PC-3 (cell line): ENCODE measurements around the gene NTN3.

Source experiments
- EZH2 ChIP-seq: fragments of 300-600 bp; sonication (generic); IDR thresholded peaks from one replicate; pipeline ENCODE4 v1.6.1; 2017; ENCODE audit warnings: antibody characterized with exemption, mild to moderate bottlenecking, low read length; ENCODE audit not compliant: unreplicated experiment
- TF ChIP-seq, protein P1 (sequence below): fragments of 300-600 bp; sonication (generic); conservative IDR thresholded peaks from 2 replicates; pipeline ENCODE4 v1.5.1; 2017; ENCODE audit warnings: antibody characterized with exemption, low read depth, mild to moderate bottlenecking, low read length

DNA sequence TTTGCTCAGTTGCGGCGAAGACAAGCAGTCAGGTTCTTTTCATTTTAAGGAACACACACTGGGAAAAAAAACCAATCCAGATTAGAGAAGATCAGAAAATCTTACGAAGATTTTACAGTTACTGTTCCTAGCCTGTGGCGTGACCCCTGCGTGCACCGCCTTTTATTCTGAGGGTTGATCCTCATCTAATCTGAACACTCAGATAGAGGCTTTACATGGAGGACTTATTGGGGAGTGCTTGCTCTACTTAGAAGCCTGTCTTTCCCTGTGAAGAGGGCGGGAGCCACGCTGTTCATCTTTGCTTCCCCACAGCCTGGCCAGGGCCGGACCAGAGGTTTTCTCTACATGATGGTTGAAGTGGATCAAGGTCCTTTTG lies 5.2 kb downstream of the NTN3 start:
- TF ChIP-seq, protein P1, sequence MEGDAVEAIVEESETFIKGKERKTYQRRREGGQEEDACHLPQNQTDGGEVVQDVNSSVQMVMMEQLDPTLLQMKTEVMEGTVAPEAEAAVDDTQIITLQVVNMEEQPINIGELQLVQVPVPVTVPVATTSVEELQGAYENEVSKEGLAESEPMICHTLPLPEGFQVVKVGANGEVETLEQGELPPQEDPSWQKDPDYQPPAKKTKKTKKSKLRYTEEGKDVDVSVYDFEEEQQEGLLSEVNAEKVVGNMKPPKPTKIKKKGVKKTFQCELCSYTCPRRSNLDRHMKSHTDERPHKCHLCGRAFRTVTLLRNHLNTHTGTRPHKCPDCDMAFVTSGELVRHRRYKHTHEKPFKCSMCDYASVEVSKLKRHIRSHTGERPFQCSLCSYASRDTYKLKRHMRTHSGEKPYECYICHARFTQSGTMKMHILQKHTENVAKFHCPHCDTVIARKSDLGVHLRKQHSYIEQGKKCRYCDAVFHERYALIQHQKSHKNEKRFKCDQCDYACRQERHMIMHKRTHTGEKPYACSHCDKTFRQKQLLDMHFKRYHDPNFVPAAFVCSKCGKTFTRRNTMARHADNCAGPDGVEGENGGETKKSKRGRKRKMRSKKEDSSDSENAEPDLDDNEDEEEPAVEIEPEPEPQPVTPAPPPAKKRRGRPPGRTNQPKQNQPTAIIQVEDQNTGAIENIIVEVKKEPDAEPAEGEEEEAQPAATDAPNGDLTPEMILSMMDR = no peak
- TF ChIP-seq EZH2 = no peak
